Measurements from ENCODE around the gene RHEX.

DNA sequence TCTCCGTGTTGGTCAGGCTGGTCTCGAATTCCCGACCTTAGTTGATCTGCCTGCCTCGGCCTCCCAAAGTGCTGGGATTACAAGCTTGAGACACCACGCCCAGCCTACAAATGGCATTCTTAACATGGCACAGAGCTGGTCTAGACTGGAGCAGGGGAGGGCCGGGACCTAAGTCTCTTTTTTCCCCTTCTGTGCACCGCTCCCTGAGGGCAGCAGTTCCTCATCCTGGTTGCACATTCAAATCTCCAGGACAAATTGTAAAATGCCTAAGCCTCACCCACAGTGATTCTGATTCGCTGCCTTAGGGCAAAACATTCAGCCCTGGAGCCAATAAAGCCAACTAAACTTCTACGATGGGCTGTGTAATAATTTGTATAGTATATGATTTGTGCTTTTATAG, 74.4 kb downstream of the RHEX start:
- no peak for TF ChIP-seq ZNF44 (CRISPR knock-in tag; IDR thresholded peaks at IDR 0.05)
- no peak for TF ChIP-seq ZBTB7A (CRISPR knock-in tag; IDR thresholded peaks at IDR 0.05)
- TF ChIP-seq, protein P1, sequence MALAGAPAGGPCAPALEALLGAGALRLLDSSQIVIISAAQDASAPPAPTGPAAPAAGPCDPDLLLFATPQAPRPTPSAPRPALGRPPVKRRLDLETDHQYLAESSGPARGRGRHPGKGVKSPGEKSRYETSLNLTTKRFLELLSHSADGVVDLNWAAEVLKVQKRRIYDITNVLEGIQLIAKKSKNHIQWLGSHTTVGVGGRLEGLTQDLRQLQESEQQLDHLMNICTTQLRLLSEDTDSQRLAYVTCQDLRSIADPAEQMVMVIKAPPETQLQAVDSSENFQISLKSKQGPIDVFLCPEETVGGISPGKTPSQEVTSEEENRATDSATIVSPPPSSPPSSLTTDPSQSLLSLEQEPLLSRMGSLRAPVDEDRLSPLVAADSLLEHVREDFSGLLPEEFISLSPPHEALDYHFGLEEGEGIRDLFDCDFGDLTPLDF (CRISPR knock-in tag; IDR thresholded peaks at IDR 0.05) = no peak
- TF ChIP-seq CHD4 (IDR thresholded peaks at IDR 0.05; ENCODE audit: borderline replicate concordance, low read length) = no peak
- TF ChIP-seq EZH2 (conservative IDR thresholded peaks at IDR 0.05; ENCODE audit: low read depth, low read length) = no peak
- TF ChIP-seq HES4 (CRISPR knock-in tag; IDR thresholded peaks at IDR 0.05; ENCODE audit: borderline replicate concordance) = no peak
- no peak for TF ChIP-seq TGIF2 (CRISPR knock-in tag; IDR thresholded peaks at IDR 0.05)
- no peak for TF ChIP-seq ATAD3A (CRISPR knock-in tag; IDR thresholded peaks at IDR 0.05)
- no peak for TF ChIP-seq PPARG (CRISPR knock-in tag; conservative IDR thresholded peaks at IDR 0.05)
- TF ChIP-seq TAF1 (CRISPR knock-in tag; IDR thresholded peaks at IDR 0.05) = no peak
- TF ChIP-seq, protein P2, sequence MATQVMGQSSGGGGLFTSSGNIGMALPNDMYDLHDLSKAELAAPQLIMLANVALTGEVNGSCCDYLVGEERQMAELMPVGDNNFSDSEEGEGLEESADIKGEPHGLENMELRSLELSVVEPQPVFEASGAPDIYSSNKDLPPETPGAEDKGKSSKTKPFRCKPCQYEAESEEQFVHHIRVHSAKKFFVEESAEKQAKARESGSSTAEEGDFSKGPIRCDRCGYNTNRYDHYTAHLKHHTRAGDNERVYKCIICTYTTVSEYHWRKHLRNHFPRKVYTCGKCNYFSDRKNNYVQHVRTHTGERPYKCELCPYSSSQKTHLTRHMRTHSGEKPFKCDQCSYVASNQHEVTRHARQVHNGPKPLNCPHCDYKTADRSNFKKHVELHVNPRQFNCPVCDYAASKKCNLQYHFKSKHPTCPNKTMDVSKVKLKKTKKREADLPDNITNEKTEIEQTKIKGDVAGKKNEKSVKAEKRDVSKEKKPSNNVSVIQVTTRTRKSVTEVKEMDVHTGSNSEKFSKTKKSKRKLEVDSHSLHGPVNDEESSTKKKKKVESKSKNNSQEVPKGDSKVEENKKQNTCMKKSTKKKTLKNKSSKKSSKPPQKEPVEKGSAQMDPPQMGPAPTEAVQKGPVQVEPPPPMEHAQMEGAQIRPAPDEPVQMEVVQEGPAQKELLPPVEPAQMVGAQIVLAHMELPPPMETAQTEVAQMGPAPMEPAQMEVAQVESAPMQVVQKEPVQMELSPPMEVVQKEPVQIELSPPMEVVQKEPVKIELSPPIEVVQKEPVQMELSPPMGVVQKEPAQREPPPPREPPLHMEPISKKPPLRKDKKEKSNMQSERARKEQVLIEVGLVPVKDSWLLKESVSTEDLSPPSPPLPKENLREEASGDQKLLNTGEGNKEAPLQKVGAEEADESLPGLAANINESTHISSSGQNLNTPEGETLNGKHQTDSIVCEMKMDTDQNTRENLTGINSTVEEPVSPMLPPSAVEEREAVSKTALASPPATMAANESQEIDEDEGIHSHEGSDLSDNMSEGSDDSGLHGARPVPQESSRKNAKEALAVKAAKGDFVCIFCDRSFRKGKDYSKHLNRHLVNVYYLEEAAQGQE (IDR thresholded peaks at IDR 0.05; ENCODE audit: borderline replicate concordance in 1 of 2, low read depth in 1 of 2, low read length in 2 of 2) = no peak

All from HepG2 (cell line).